Measurements from ENCODE around the gene ITPRIP.

ITPRIP gene, protein sequence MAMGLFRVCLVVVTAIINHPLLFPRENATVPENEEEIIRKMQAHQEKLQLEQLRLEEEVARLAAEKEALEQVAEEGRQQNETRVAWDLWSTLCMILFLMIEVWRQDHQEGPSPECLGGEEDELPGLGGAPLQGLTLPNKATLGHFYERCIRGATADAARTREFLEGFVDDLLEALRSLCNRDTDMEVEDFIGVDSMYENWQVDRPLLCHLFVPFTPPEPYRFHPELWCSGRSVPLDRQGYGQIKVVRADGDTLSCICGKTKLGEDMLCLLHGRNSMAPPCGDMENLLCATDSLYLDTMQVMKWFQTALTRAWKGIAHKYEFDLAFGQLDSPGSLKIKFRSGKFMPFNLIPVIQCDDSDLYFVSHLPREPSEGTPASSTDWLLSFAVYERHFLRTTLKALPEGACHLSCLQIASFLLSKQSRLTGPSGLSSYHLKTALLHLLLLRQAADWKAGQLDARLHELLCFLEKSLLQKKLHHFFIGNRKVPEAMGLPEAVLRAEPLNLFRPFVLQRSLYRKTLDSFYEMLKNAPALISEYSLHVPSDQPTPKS

DNA sequence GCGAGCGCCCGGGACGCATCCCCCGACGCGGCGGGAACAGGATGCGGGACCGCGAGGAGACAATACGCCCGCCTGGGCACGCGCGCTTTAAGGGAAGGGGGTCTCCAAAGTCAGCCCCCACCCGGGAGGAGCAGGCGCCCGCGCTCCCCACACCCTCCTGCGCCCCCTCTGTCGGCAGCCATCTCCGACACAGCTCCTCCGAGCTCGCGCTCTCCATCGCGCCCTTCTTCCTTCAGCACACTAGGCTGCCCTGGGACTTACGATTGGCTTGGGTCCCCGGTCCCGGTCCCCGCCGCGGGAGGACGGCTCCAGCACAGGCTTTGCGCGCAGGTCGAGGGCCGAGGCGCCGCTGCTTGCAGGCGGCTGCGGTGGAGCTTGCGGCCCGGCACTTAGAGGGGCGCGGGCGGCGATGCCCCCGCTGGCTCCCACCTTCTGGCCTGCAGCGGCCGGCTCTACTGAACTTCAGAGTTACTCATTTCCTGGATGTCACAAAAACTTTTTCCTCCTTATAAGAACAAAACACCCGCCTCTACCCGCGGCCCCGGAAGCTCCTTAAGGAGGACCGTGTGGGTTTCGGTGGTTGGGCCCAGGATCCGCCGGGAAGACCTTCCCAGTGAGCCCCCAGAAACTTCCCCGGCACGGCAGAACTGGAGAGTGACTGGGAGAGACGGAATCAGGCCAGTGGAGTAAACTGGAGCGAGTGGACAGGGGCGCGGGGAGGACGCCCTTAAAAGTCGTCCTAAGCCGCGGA, at the start of gene ITPRIP:
Gene ITPRIP, minus strand, starts transcription at position 481 of the 751 bp plus-strand sequence. CDS start 22,414 bp downstream, outside the sequence.
- DNase-seq (ENCODE audit: low read depth, low spot score): no peak
- TF ChIP-seq, protein P1, sequence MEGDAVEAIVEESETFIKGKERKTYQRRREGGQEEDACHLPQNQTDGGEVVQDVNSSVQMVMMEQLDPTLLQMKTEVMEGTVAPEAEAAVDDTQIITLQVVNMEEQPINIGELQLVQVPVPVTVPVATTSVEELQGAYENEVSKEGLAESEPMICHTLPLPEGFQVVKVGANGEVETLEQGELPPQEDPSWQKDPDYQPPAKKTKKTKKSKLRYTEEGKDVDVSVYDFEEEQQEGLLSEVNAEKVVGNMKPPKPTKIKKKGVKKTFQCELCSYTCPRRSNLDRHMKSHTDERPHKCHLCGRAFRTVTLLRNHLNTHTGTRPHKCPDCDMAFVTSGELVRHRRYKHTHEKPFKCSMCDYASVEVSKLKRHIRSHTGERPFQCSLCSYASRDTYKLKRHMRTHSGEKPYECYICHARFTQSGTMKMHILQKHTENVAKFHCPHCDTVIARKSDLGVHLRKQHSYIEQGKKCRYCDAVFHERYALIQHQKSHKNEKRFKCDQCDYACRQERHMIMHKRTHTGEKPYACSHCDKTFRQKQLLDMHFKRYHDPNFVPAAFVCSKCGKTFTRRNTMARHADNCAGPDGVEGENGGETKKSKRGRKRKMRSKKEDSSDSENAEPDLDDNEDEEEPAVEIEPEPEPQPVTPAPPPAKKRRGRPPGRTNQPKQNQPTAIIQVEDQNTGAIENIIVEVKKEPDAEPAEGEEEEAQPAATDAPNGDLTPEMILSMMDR (IDR thresholded peaks at IDR 0.05; ENCODE audit: insufficient read depth, low read length, missing control alignments): peak; percentile 28
- H3K4me3 ChIP-seq (ENCODE audit: low read depth, low read length): peak within 1 kb of the TSS; percentile 85
- CTCF ChIA-PET: interaction anchor here (0.9 to 7.3 kb wide), 10 partner anchors 8 to 63 kb away, joined by 3 to 108 read pairs (median 17); partner anchors contain the start of gene CFAP58
- POLR2A ChIA-PET: interaction anchor here (0.5 to 2.5 kb wide), 12 partner anchors 9 to 82 kb away, joined by 3 to 18 read pairs (median 4); partner anchors contain the start of gene GSTO2

DNA sequence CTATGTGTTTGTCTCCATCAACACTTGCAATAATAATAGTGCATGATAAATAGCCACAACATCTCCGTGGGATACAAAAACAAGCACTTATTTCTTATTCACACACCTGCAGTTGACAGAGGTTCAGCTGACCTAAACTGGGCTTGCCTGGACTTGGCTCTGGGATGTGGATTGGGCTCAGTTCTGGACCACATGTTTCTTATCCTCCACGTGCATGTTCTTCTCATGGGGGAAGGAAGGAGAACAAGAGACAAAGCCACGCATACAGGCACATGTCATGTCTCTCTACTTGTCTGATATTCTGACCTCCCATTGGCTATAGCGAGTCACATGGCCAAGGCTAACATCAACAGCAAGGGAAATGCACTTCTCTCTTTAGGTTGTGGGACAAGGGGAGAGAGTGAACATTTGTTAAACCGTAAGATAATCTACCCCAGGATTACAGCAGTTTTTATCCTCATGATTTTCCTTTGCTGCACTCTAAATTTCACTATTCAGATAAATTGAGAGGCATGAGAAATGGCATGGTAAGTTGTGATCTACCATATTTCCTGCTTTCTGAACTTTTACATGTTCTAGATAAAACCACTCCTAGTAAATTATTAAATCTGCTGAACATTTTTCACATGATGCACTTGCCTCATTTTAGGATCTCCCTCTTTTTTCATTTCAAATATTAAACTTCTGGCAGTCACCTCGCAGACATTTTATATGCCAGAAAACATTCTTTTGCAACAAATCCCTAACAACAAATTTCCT, 49.0 kb upstream of the ITPRIP start:
- DNase-seq (ENCODE audit: low read depth, low spot score): no peak
- TF ChIP-seq, protein P1 (IDR thresholded peaks at IDR 0.05; ENCODE audit: insufficient read depth, low read length, missing control alignments): no peak
- H3K4me3 ChIP-seq (ENCODE audit: low read depth, low read length): no peak overlapping the region
- ChIA-PET POLR2A (no interaction called here), CTCF (interaction anchor here (0.8 kb wide), 1 partner anchor 19 kb away, joined by 3 read pairs; no protein-coding TSS in a partner anchor)

DNA sequence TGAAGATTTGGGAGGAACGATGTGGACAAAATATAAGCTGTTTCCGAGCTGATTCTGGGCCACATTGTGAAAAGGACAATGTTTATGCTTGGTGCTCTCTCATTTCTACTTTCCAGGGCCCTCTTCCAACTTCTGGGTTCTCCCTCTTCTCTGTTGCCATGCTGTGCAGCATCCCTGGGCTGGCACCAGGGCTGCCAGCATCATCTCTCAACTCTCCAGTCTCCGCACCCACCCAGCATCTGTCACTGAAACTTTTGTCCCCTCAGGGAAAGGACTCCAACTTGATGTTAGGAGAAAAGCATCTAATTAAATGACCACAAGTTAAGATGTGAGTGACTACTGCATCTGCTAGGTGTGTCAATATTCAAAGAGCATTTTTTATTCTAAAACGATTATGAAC, 42.1 kb upstream of the ITPRIP start:
- no peak overlapping the region for H3K4me3 ChIP-seq (ENCODE audit: low read depth, low read length)
- ChIA-PET POLR2A (no interaction called here), CTCF (interaction anchor here (0.9 to 1.0 kb wide), 2 partner anchors 9 to 89 kb away, joined by 3 to 6 read pairs; no protein-coding TSS in a partner anchor)
- DNase-seq (ENCODE audit: low read depth, low spot score): no peak
- TF ChIP-seq, protein P1 (IDR thresholded peaks at IDR 0.05; ENCODE audit: insufficient read depth, low read length, missing control alignments): no peak

DNA sequence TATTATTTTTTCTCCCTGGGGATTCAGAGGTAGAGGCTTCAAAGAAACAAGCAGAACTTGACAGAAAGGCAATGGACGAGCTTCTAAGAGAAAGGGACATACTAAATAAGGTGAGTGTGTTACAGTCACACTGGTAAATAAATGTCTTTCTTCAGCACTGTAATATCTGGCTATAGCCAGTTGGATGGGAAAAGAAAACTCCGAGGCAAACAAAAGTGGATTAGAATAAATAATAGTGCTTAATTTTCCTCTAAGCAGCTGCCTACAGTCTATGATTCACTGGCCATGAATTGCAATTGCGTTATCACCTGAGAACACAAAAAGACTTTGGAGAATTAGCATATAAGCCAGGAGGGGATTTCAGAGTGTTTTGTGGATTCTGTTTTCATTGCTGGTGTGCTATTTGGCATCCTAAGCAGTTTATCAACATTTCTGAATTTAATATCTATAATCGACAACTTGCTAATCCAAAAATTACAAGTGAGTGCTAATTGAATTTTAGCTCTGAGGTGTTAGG, 38.6 kb upstream of the ITPRIP start:
- TF ChIP-seq, protein P1 (IDR thresholded peaks at IDR 0.05; ENCODE audit: insufficient read depth, low read length, missing control alignments): no peak
- H3K4me3 ChIP-seq (ENCODE audit: low read depth, low read length): no peak overlapping the region
- ChIA-PET CTCF (interaction anchor here (0.7 to 1.5 kb wide), 2 partner anchors 18 to 37 kb away, joined by 3 read pairs; no protein-coding TSS in a partner anchor), POLR2A (no interaction called here)
- DNase-seq (ENCODE audit: low read depth, low spot score): no peak

DNA sequence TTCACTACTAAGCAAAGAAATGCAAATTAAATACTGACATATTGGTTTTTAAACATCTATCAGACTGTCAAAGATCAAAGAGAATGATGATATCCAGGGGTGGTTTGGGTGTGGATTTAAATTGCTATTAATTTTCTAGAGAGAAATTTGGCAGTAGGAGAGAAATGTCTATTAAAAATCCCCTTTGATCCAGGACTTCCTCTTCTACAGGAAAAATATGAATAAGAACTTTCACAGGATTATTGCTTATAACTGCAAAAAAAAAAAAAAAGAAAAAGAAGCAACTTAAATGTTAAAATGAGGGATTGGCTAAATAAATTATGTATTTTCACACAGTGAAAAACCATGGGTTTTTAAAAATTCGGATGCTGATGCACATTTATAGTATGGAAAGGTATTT, 36.3 kb upstream of the ITPRIP start:
- TF ChIP-seq, protein P1 (IDR thresholded peaks at IDR 0.05; ENCODE audit: insufficient read depth, low read length, missing control alignments): no peak
- DNase-seq (ENCODE audit: low read depth, low spot score): no peak
- no peak overlapping the region for H3K4me3 ChIP-seq (ENCODE audit: low read depth, low read length)
- ChIA-PET POLR2A (no interaction called here), CTCF (interaction anchor here (1.5 kb wide), 1 partner anchor 83 kb away, joined by 8 read pairs; no protein-coding TSS in a partner anchor)
